Pancreas (tissue), 10 donors: ENCODE results near the gene MARCHF7. TPM values are rescaled to one million over a fixed set of nuclear protein-coding genes. Genes with fewer than 3 reads are reported as not detected.

Experiments
- ATAC-seq, 4 donors: fragments of 200-7000 bp; cut with Tn5 transposase; one replicate each; pipeline versions ENCODE4 v1.8.0 to v1.9.1; 2020; ENCODE audit warnings: mild to moderate bottlenecking in 4 of 4, moderate library complexity in 4 of 4
- DNase-seq, 6 donors: peaks; one replicate each; pipeline ENCODE4 v3.0.0-alpha.2; 2020
- FAIRE-seq: peaks from 2 replicates; lab custom pipeline; 2012; peaks lifted over from hg19 to GRCh38; lab: Jason Lieb, UNC
- H3K27ac ChIP-seq, 4 donors: fragments of 200-600 bp; sonication (generic); 1 replicate in 3 of 4; 2 replicates in 1 of 4; pipeline versions ENCODE4 v1.5.0 to v1.8.0; 2020
- H3K27me3 ChIP-seq, 4 donors: fragments of 200-600 bp; one replicate each; pipeline ENCODE4 v1.8.0; 2021
- H3K36me3 ChIP-seq, 3 donors: fragments of 200-600 bp; sonication (generic) in 1 of 3; one replicate each; pipeline versions ENCODE4 v1.5.0 to v1.8.0; 2020 to 2021
- H3K4me1 ChIP-seq, 3 donors: fragments of 200-600 bp; one replicate each; pipeline ENCODE4 v1.8.0; 2021
- H3K4me3 ChIP-seq, 4 donors: fragments of 200-600 bp; sonication (generic) in 2 of 4; one replicate each; pipeline versions ENCODE4 v1.5.0 to v1.8.0; 2020 to 2021
- H3K9me3 ChIP-seq, 4 donors: fragments of 200-600 bp; one replicate each; pipeline ENCODE4 v1.8.0; 2021
- WGBS, 2 donors: extraction: QIAGEN DNeasy Blood & Tissue Kit; methylation state at CpG; one replicate each; pipeline ENCODE4 v1.1.7; 2013; 5-methylcytosine and 5-hydroxymethylcytosine counted together
- intact Hi-C, 3 donors: fragments of 100-400 bp; cut with DNase I; formaldehyde crosslinking; loops; one replicate each; pipeline versions ENCODE4 v1.11.1 to v1.14.2; 2022
- polyA plus RNA-seq, 2 donors: library from polyadenylated mRNA; stranded (reverse); fragments of 200-250 nt; gene quantifications; one replicate each; pipeline ENCODE4 v1.2.3, GENCODE V29; 2013
- total RNA-seq, 6 donors: library from RNA; stranded (reverse); fragmentation: NEBNext Ultra II Directional in 4 of 6; extraction: Animal tissue kit (Norgen Biotek cat#: 25700) in 4 of 6; gene quantifications; one replicate each; pipeline versions ENCODE4 v1.2.1 to v1.2.4, GENCODE V29; 2021 to 2023
- TF ChIP-seq, protein P1 (sequence below), 4 donors: fragments of 200-600 bp; sonication (generic) in 3 of 4; IDR thresholded peaks; one replicate each; pipeline versions ENCODE4 v1.5.0 to v1.8.0; 2021; ENCODE audit warnings: antibody characterized with exemption in 4 of 4
- donor health status: healthy with polysubstance abuse.
- donor health status: DM: no; HTN: no; CAD: no; lungs with moderate emphysema.
- donor health status: DM: no; HTN: no; CAD: no.
- donor health status: control.
- donor health status: control.
- donor health status: Bipolar disorder and iron deficiency.
- donor health status: DM: yes; HTN: yes; CAD: no.
- donor health status: DM: no; HTN: no; CAD: no.
- donor health status: DM: no; HTN: no; CAD: no.
- donor health status: DM: yes; HTN: yes; CAD: no.

The MARCHF7 gene
- total and polyA plus RNA-seq, 8 donors = 8.4 to 31.9 (median 19.5) TPM

DNA sequence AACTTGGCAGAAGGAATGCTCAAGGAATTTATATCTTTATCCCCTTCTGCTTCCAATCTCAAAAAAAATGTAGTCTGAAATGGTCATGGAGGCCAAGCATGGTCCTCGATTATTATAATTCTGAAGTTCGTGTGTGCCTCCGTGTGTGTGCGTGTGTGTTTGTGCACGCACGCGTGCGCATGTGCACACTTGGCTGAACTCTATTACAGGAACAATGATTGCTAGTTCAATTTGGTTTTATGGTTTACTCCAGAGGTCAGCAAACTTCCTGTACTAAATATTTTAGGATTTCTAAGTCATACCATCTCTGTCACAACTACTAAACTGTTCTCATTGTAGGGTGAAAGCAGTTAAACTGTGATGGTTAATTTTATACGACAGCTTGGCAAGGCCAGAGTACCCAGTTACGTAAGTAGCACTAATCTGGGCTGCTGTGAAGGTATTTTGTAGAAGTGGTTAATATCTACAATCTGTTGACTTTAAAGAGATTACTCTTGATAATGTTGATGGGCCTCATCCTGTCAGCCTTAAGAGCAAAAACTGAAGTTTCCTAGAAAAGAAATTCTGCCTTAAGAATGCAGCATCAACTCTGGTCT, 5.8 kb upstream of the MARCHF7 start:
- intact Hi-C loops = no loop called here
- DNase-seq (no peak), ATAC-seq (peak in 1 of 4 donors; percentile 59)

DNA sequence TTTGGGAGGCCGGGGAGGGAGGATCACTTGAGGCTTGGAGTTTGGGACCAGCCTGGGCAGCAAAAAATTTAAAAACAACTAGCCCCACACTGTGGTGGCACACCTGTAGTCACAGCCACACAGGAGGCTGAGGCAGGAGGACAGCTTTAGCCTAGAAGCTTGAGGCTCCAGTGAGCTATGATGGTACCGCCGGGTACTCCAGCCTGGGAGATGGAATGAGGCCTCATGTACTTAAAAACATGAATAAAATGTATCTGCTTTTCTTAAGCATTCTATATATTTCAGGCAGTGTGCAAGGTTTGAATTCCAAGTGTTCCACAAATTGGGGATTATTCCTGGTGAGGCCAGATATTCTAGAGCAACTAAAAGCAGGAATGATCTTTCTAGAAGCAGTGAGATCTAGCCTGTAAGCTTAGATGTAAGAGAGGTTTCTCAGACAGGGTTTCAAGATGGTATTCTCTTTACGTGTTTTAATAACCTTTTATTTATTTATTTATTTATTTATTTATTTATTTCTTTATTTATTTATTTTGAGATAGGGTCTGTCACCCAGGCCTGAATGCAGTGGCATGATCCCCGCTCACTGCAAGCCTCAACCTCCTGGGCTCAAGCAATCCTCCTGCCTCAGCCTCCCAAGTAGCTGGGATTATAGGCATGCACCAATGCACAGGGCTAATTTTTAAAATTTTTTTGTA, 4.1 kb upstream of the MARCHF7 start:
- WGBS, 2 donors = 97 to 98% methylated on average over 5 of the region's 5 CpGs
- intact Hi-C loops = no loop called here
- H3K27ac ChIP-seq = no peak overlapping the region
- peaks cover 0 to 9% (median 5%) of the 10 kb centered on the region in 3 donors for H3K4me1 ChIP-seq
- H3K4me3 ChIP-seq = no peak overlapping the region
- H3K9me3 ChIP-seq = no peaks in the 10 kb centered on the region
- H3K27me3 ChIP-seq = no peaks in the 10 kb centered on the region
- no peak for FAIRE-seq
- no peaks in the 10 kb centered on the region for H3K36me3 ChIP-seq
- TF ChIP-seq, protein P1, sequence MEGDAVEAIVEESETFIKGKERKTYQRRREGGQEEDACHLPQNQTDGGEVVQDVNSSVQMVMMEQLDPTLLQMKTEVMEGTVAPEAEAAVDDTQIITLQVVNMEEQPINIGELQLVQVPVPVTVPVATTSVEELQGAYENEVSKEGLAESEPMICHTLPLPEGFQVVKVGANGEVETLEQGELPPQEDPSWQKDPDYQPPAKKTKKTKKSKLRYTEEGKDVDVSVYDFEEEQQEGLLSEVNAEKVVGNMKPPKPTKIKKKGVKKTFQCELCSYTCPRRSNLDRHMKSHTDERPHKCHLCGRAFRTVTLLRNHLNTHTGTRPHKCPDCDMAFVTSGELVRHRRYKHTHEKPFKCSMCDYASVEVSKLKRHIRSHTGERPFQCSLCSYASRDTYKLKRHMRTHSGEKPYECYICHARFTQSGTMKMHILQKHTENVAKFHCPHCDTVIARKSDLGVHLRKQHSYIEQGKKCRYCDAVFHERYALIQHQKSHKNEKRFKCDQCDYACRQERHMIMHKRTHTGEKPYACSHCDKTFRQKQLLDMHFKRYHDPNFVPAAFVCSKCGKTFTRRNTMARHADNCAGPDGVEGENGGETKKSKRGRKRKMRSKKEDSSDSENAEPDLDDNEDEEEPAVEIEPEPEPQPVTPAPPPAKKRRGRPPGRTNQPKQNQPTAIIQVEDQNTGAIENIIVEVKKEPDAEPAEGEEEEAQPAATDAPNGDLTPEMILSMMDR (IDR thresholded peaks at IDR 0.05) = no peak
- no peak for DNase-seq
- ATAC-seq = no peak

More for the DNA sequence above, 5.8 kb upstream of the MARCHF7 start:
- Histone ChIP-seq H3K4me1 (peaks cover 0 to 9% (median 5%) of the 10 kb centered on the region in 3 donors), H3K36me3 (no peaks in the 10 kb centered on the region), H3K27me3 (no peaks in the 10 kb centered on the region), H3K9me3 (no peaks in the 10 kb centered on the region), H3K4me3 (no peak overlapping the region), H3K27ac (no peak overlapping the region)
- FAIRE-seq = no peak
- TF ChIP-seq, protein P1 (IDR thresholded peaks at IDR 0.05) = no peak
- WGBS, 2 donors = 46 to 57% methylated on average over 10 of the region's 10 CpGs

DNA sequence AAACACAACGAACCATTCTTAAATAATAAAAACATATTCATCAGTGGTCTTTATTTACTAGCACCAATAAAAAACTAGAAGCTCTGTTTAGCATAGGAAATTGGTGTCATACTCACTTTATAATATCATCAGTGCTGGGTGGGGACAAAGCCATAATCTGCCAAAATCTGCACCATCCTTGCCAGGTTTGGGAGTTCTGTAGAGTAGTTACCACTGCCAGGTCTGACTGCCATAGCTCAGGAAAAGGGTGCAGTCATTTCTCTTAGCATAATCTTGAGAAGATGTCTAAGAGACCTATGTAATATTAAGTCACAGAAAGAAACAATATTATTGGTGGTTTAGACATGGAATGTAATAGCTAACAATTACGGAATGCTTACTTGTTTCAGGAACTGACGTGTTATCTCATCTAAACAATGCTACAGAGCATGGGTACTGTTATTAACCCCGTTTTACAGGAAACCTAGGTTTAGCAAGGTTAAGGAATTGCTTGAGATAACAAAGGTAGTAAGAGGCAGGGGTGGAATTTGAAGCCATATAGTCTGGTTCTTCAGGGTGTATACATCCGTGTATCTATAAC, 1.6 kb upstream of the MARCHF7 start:
- peak overlapping the region in 1 of 4 donors; percentile 99 for H3K27ac ChIP-seq
- H3K36me3 ChIP-seq = no peaks in the 10 kb centered on the region
- TF ChIP-seq, protein P1 (IDR thresholded peaks at IDR 0.05) = no peak
- DNase-seq = no peak
- intact Hi-C loops = loop anchor here in 1 of 3 donors (10.0 kb wide), 1 partner anchor 94 kb away; no protein-coding TSS in a partner anchor
- H3K27me3 ChIP-seq = no peaks in the 10 kb centered on the region
- H3K4me3 ChIP-seq = peak overlapping the region in 2 of 4 donors; percentile 98 to 100
- H3K4me1 ChIP-seq = peaks cover 5 to 22% (median 10%) of the 10 kb centered on the region in 3 donors
- 39 to 42% methylated on average over 5 of the region's 5 CpGs for WGBS, 2 donors
- ATAC-seq = no peak
- no peaks in the 10 kb centered on the region for H3K9me3 ChIP-seq
- no peak for FAIRE-seq

- Histone ChIP-seq H3K4me1 (peaks cover 5 to 22% (median 10%) of the 10 kb centered on the region in 3 donors), H3K9me3 (no peaks in the 10 kb centered on the region), H3K27ac (peak overlapping the region; percentile 95 to 99 (median 97)), H3K4me3 (peak overlapping the region; percentile 93 to 100 (median 98)), H3K27me3 (no peaks in the 10 kb centered on the region), H3K36me3 (no peaks in the 10 kb centered on the region)
- FAIRE-seq (no peak), ATAC-seq (peak in 1 of 4 donors; percentile 42), DNase-seq (no peak)
- TF ChIP-seq, protein P1 (IDR thresholded peaks at IDR 0.05) = no peak
- 1% methylated on average over 10 of the region's 10 CpGs for WGBS, 2 donors
- intact Hi-C loops = loop anchor here in 1 of 3 donors (10.0 kb wide), 1 partner anchor 93 kb away; no protein-coding TSS in a partner anchor
Observed at GRCh38 chr2:159711562-159712142, 654 bp upstream of the MARCHF7 start.
